Middle frontal gyrus (tissue), 1 donor: ENCODE data around the gene ST6GALNAC3.

Experiments used
- DNase-seq: peaks from one replicate; pipeline ENCODE4 v3.0.0-alpha.2; 2015; ENCODE audit warnings: low spot score; ENCODE audit errors: extremely low spot score

Gene ST6GALNAC3

DNA sequence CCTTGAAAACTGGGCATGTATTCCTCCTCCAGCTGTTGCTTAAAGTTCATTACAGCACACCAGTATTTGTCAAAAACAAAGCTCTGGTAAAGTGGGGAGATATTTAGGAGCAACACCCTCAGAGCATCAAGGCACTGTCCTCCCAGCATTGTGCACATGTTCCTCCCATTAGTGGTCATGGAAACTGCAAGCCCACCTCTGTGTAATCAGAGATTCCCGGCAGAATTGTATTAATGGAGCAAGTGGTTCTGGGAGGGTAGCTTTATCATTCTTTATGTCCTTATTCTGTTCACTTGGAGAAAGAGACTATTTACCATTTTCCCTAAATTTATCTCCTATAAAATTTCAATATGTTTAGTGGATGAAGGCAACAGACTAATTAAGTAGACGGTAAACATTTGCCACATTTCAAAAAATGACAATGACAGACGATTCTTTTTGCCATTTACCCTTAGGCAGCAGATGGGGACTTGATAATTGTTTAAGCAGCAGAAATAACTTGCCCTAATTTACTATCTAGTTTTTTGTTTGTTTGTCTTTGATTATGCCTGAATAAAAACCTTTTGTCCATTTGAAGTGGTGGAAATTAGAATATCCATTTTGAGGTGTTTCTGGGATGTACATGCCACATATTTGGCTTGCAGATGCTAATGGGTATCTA lies 503.1 kb downstream of the ST6GALNAC3 start:
- no peak for DNase-seq

DNA sequence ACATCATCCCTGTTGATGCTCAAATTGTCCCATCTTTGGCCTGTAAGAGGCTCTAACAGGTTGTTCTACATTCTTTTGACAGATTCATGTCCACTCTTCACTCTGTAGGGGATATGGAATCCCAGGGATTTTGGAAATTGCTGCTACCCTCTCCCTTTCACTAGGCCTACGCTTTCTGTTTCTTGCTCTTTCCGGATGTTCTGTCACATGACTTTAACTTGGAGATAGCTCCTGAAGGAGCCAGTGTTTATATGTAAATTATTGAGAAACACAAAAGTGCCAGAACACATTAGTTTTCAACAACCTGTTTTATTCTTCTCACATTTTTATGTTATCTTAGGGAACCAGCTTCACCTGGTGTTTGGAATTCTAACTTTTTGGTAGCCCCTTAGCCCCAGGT lies 505.7 kb downstream of the ST6GALNAC3 start:
- no peak for DNase-seq

DNA sequence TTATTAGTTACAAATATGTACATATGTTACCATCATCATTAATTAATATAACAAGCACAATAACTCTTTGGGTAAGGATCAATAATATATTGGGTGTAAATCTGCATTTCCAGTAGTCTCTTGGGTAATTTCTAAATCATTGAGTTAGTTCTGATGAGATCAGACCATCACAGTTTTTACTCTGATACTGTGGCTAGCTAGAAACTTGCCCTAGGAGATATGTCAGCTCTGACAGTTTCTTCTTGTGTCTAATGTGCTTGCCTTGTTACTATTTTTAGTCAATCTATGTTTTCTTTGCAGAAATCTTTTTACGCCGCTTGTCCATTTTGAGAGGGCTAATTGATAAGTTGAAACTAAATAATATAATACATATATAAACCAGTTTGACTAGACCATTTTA lies 507.2 kb downstream of the ST6GALNAC3 start:
- no peak for DNase-seq

GRCh38 chr1:76583235-76583868 lies 508.8 kb downstream of the ST6GALNAC3 start:
- DNase-seq = no peak

GRCh38 chr1:76583875-76584477 lies 509.4 kb downstream of the ST6GALNAC3 start:
- no peak for DNase-seq

DNA sequence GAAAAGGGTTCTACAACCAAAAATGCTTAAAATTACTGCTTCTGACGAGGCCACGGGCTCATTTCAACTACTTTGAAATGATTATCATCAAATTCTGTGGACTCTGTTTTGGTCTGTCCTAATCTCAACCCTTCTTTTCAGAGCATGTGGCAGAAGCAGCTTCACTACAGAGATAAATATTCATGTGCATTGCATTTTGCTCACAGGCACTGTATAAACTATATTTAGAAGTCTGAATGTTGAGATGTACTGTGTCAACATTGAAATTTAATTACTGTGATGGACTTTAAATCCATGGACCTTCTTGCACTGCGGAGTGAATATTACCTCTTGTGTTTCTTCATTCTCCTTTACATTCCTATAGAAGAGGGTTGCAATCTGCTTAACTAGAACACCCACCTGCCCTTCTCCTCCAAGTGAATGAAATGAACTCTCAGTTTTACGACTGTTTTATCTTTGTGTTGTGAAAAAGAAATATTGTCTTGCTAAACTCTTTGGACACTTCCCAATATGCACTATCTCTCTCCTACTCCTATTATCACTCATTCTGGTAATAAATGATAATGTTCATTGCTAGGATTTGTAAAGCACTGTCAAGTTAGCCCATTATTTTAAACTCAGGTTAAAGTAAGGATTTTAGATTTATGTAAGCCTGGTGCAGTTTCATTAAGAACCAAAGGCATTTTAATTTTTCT lies 511.6 kb downstream of the ST6GALNAC3 start:
- no peak for DNase-seq

DNA sequence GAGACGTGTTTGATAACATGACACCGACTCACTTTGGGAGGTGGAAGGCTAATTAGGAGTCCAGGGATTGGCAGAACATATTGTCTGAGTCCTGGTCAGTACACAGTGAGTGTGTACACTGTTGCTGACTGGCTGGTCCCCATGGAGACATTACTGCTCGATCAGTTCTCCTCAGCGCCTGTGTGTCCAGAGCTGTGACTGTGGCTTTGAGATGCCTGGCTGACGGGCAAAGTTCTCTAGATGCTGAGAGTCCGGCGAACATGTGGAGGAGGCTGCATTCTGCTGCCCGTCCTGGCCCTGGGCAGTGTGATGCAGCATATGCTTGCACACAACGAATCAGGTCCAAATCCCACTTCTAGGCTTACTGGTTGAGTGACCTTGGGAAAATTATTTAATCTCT lies 512.7 kb downstream of the ST6GALNAC3 start:
- no peak for DNase-seq

- DNase-seq = no peak
Measured at GRCh38 chr1:76591461-76591860, 516.9 kb downstream of the ST6GALNAC3 start.

DNA sequence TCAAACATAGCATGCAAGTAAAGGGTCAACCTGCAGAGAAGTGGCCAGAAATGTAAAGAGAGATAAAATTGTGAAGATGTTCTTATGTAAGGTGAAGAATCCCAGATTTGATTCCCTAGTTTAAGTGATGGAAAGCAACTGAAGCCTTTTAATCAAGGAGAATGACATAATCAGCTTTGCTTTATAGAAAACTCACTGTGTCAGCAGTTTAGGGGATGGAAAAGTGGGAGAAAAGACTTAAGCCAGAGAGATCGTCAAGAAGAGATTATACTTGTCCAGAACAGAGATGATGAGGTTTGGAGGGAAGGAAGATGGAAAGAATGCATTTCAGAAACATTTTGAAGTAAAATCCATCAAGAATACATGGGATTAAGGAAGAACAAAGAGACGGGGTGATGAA lies 517.4 kb downstream of the ST6GALNAC3 start:
- no peak for DNase-seq

DNA sequence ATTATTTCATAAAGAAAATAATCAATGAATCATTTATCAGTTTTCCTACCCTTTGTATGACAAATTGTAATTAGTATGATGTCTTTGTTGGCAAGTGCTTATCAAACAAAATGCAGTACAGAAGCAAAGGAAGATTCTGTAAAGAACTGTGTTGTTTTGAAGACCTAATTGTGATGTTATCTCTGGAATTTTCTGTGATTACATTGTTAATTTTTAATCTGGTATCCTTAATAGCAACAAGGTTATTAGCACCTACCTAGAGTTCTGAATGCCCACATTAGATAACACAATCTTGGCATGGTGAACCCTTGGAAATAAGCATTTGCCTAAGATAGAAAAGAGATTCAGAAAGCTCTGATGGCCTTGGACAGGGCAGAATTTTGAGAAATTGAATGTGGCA lies 518.6 kb downstream of the ST6GALNAC3 start:
- no peak for DNase-seq

GRCh38 chr1:76593618-76594017 lies 519.1 kb downstream of the ST6GALNAC3 start:
- no peak for DNase-seq

- DNase-seq = no peak
Measured at GRCh38 chr1:76595024-76595423, 520.5 kb downstream of the ST6GALNAC3 start.

- DNase-seq = no peak
Measured at GRCh38 chr1:76601465-76601864, 526.9 kb downstream of the ST6GALNAC3 start.

- DNase-seq = no peak
Measured at GRCh38 chr1:76607717-76608116, 533.2 kb downstream of the ST6GALNAC3 start.

DNA sequence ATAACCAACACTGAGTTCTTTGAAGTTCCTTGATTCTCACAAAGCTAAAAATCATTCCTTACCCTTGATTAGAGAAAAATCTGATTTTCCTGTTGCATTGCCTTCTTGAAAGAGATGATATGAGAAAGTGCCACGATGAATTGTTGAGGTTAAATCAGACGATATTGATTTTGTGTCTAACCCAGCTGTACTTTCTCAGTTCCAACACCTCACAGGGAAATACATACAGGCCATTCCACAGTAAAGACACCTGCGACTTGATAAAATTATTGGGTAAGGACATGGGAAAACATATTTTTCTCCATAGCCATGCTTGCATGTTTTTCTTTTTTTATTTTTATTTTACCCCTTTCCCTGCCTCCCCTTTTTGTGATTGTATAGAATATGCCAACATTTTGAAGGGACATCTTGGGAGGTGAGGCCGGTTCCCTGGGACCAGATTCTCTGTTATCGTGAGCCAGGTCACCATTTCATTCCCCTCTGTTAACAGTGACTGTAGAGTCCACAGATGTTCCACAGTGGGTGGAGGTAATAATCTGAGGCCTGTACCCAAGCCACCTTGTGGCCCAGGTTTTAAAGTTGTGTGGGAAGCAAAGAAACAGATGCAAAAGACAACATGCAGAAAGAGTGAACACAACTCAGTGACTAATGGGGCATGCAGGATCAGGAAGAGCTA lies 537.4 kb downstream of the ST6GALNAC3 start:
- DNase-seq = no peak

GRCh38 chr1:76613886-76614285 lies 539.3 kb downstream of the ST6GALNAC3 start:
- DNase-seq = no peak

DNA sequence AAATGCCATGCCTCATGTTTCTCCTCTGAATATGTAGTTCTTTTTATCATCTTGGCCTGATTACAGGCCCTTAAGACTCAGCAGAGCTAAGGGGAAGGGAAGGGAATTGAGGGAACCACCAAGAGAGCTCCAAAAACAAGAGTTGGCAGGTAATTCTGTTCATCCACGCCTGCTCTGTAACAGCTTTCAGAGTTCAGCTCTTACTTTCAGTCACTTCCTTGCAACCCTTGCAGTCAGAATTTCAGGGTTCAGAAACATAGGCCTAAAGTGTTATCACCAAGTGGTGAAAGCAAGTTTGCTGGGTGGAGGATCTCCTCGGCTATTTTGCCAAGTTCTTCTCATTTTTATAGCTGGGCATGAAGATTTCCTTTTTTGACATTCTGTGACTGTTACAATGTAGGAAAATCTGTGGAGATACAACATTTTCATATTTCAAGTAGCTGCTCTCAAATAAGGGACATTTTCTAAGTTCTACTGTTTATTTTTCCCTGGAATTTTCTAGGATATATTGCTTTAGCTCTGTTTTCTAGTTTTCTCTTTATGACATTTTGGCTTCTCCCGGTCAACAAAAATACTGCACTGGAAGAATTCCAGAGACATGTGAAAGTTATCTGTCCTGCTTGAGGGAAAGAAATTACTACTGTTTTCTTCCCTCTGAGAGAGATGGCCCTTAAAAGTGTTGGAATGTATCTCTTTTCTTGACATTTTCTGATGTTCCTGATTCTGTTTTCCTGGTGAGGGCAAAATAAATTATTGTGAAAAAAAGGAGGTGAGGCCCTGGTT lies 540.9 kb downstream of the ST6GALNAC3 start:
- no peak for DNase-seq

GRCh38 chr1:76620371-76620770 lies 545.8 kb downstream of the ST6GALNAC3 start:
- DNase-seq = no peak

DNA sequence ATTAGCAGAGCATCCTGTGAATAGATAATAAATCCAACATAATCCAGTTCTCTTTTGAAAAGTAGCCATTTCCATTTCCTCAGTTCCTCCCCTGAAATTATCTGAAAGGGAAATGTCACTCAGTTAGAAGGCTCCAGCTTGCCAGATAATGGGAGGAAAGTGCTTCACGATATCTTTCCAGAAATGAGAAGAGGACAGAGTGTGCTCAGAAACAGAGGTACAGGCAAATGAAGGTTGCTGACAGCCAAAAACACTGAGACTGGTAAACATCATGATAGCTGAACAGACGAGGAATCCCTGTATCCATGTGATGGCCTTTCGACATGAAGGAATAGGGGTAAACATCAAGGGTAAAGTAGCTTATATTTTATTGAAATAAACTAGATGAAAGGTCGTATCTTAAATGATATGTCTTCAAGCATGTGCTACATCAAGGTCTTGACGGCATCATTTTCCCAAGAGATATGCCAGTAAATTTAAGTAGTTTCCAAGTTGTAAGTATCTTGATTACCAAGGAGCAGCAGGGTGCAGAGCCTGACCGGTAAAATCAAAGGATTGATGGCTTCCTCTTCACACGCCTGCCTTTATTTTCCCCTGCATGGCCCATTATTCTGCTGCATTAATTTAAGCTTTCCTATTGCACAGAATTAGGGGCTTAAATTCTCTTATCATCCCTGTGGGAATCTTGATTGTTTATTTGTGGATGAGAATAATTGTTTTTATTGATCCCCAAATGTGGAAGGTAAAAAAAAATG lies 548.4 kb downstream of the ST6GALNAC3 start:
- DNase-seq = no peak
